Liver (tissue), 9 donors: ENCODE results near the gene GABRA4. TPM values are rescaled to one million over a fixed set of nuclear protein-coding genes. Genes with fewer than 3 reads are reported as not detected.

Experiments
- DNase-seq: peaks from one replicate; pipeline ENCODE4 v3.0.0-alpha.2; 2017; ENCODE audit warnings: low spot score
- H3K27ac ChIP-seq, 2 donors: one replicate each; pipeline ENCODE4 v1.7.0; 2013; ENCODE audit warnings: inconsistent platforms in 2 of 2, low read length in 2 of 2, control low read depth in 1 of 2, low read depth in 1 of 2, mild to moderate bottlenecking in 1 of 2
- H3K27me3 ChIP-seq, 4 donors: one replicate each; pipeline versions ENCODE4 v1.6.1 to v1.7.0; 2013; ENCODE audit warnings: low read length in 3 of 4, inconsistent platforms in 1 of 4, mild to moderate bottlenecking in 1 of 4, moderate library complexity in 1 of 4; ENCODE audit not compliant: control insufficient read depth in 4 of 4, insufficient read depth in 4 of 4
- H3K36me3 ChIP-seq, 4 donors: one replicate each; pipeline versions ENCODE4 v1.6.1 to v1.7.0; 2013; ENCODE audit warnings: low read length in 3 of 4, mild to moderate bottlenecking in 3 of 4, low read depth in 1 of 4, moderate library complexity in 1 of 4; ENCODE audit not compliant: control insufficient read depth in 4 of 4, insufficient read depth in 3 of 4
- H3K4me1 ChIP-seq, 4 donors: one replicate each; pipeline versions ENCODE4 v1.6.1 to v1.7.0; 2013; ENCODE audit warnings: low read length in 3 of 4, mild to moderate bottlenecking in 3 of 4, moderate library complexity in 1 of 4; ENCODE audit not compliant: control insufficient read depth in 4 of 4, insufficient read depth in 4 of 4
- H3K4me3 ChIP-seq, 3 donors: one replicate each; pipeline versions ENCODE4 v1.6.1 to v1.7.0; 2013; ENCODE audit warnings: low read length in 3 of 3, control low read depth in 1 of 3, low read depth in 1 of 3, mild to moderate bottlenecking in 1 of 3
- H3K9ac ChIP-seq, 2 donors: one replicate each; pipeline ENCODE4 v1.7.0; 2013; ENCODE audit warnings: low read length in 2 of 2, mild to moderate bottlenecking in 2 of 2, moderate library complexity in 2 of 2, control low read depth in 1 of 2, low read depth in 1 of 2
- H3K9me3 ChIP-seq, 4 donors: one replicate each; pipeline versions ENCODE4 v1.6.1 to v1.7.0; 2013; ENCODE audit warnings: low read length in 3 of 4; ENCODE audit not compliant: control insufficient read depth in 4 of 4
- EGR1 ChIP-seq, 2 donors: IDR thresholded peaks; 2 replicates each; pipeline ENCODE4 v1.6.1; 2016 to 2018; ENCODE audit warnings: antibody characterized with exemption in 2 of 2, low read depth in 2 of 2
- FOXA1 ChIP-seq: IDR thresholded peaks from 2 replicates; pipeline ENCODE4 v1.6.1; 2016; ENCODE audit warnings: antibody characterized with exemption
- GABPA ChIP-seq, 2 donors: IDR thresholded peaks in 1 of 2; conservative IDR thresholded peaks in 1 of 2; 2 replicates each; pipeline ENCODE4 v1.6.1; 2016; ENCODE audit warnings: antibody characterized with exemption in 2 of 2, mild to moderate bottlenecking in 1 of 2, moderate library complexity in 1 of 2
- HNF4A ChIP-seq, 2 donors: conservative IDR thresholded peaks; 2 replicates each; pipeline ENCODE4 v1.6.1; 2016; ENCODE audit warnings: antibody characterized with exemption in 2 of 2, mild to moderate bottlenecking in 2 of 2
- HNF4G ChIP-seq: IDR thresholded peaks from 2 replicates; pipeline ENCODE4 v1.6.1; 2016; ENCODE audit warnings: antibody characterized with exemption
- JUND ChIP-seq, 2 donors: IDR thresholded peaks; 2 replicates each; pipeline ENCODE4 v1.6.1; 2016; ENCODE audit warnings: antibody characterized with exemption in 2 of 2
- NR2F2 ChIP-seq: IDR thresholded peaks from 2 replicates; pipeline ENCODE4 v1.6.1; 2016; ENCODE audit warnings: antibody characterized with exemption
- RAD21 ChIP-seq, 2 donors: IDR thresholded peaks; 2 replicates each; pipeline ENCODE4 v1.6.1; 2016; ENCODE audit warnings: antibody characterized with exemption in 2 of 2, mild to moderate bottlenecking in 2 of 2
- REST ChIP-seq: IDR thresholded peaks from 2 replicates; pipeline ENCODE4 v1.6.1; 2016; ENCODE audit warnings: antibody characterized with exemption, mild to moderate bottlenecking
- RXRA ChIP-seq, 2 donors: IDR thresholded peaks; 2 replicates each; pipeline ENCODE4 v1.6.1; 2017 to 2018; ENCODE audit warnings: antibody characterized with exemption in 2 of 2, mild to moderate bottlenecking in 1 of 2
- SP1 ChIP-seq: IDR thresholded peaks from 2 replicates; pipeline ENCODE4 v1.6.1; 2018; ENCODE audit warnings: antibody characterized with exemption, mild to moderate bottlenecking
- TAF1 ChIP-seq: conservative IDR thresholded peaks from 2 replicates; pipeline ENCODE4 v1.6.1; 2016; ENCODE audit warnings: antibody characterized with exemption, mild to moderate bottlenecking
- WGBS: extraction: QIAGEN DNeasy Blood & Tissue Kit; methylation state at CpG from one replicate; pipeline ENCODE4 v1.1.7; 2013; 5-methylcytosine and 5-hydroxymethylcytosine counted together
- polyA plus RNA-seq, 2 donors: library from polyadenylated mRNA; stranded (reverse) in 1 of 2; unstranded in 1 of 2; fragments of 200-250 nt in 1 of 2; fragments of >200 nt in 1 of 2; fragmentation: Nextera tagmentation in 1 of 2; extraction: Ambion mirVana in 1 of 2; gene quantifications; one replicate each; pipeline versions ENCODE4 v1.2.1 to v1.2.3, GENCODE V29; 2013 to 2015
- total RNA-seq, 2 donors: library from RNA; depleted of rRNA; stranded (reverse); fragments of >200 nt; gene quantifications; one replicate each; pipeline ENCODE4 v1.2.3, GENCODE V29; 2014
- TF ChIP-seq, protein P1 (sequence below): fragments of 150-350 bp; IDR thresholded peaks from 2 replicates; pipeline ENCODE4 v1.5.1; 2017; ENCODE audit warnings: improper control_type of control experiment, low read depth, low read length; ENCODE audit not compliant: missing input control
- TF ChIP-seq, protein P2 (sequence below): IDR thresholded peaks from 2 replicates; pipeline ENCODE4 v1.6.1; 2016; ENCODE audit warnings: antibody characterized with exemption
- TF ChIP-seq, protein P3 (sequence below): IDR thresholded peaks from 2 replicates; pipeline ENCODE4 v1.6.1; 2016; ENCODE audit warnings: antibody characterized with exemption
- donor health status: healthy.
- donor health status: healthy.
- donor health status: healthy.
- donor health status: healthy.
- donor health status: healthy.

GABRA4 gene
- total and polyA plus RNA-seq, 4 donors, result under 0.01 TPM; not detected in 3

DNA sequence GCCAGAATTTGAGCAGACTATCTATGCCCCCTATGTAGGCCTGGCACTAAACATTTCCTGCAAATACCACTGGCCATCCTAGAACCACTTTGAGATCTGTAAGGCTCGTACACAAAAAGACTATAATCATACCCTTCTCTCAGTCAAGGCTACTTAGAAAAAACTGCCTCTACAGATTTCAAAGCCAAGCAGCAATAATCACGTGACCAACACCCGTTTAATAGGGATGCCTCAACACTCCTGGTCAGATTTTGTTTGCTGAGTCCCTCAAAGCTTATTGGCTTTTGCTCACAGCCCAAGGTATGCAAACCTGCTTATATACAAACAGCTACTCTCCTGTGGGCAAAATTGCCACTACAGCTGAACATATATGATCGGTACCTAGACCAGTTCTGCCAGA is 85.2 kb downstream of the GABRA4 start:
- 80% methylated on average over 4 of the region's 4 CpGs for WGBS

GRCh38 chr4:46900082-46900481 is 93.3 kb downstream of the GABRA4 start:
- Histone ChIP-seq H3K36me3 (no peaks in the 10 kb centered on the region), H3K27me3 (no peaks in the 10 kb centered on the region), H3K4me1 (no peaks in the 10 kb centered on the region), H3K9ac (no peak overlapping the region), H3K27ac (no peak overlapping the region), H3K4me3 (no peak overlapping the region), H3K9me3 (no peaks in the 10 kb centered on the region)
- no peak for DNase-seq
- 79% methylated on average over 1 of the region's 1 CpG for WGBS
- no peak for TF ChIP-seq HNF4G
- no peak for TF ChIP-seq RXRA (IDR thresholded peaks at IDR 0.05)
- no peak for TF ChIP-seq SP1
- no peak for TF ChIP-seq GABPA (IDR thresholded peaks at IDR 0.05 in 1 of 2, conservative IDR thresholded peaks at IDR 0.05 in 1 of 2)
- TF ChIP-seq FOXA1, result no peak
- no peak for TF ChIP-seq EGR1 (IDR thresholded peaks at IDR 0.05; ENCODE audit: low read depth in 2 of 2)
- no peak for TF ChIP-seq RAD21 (IDR thresholded peaks at IDR 0.05)
- TF ChIP-seq, protein P1, sequence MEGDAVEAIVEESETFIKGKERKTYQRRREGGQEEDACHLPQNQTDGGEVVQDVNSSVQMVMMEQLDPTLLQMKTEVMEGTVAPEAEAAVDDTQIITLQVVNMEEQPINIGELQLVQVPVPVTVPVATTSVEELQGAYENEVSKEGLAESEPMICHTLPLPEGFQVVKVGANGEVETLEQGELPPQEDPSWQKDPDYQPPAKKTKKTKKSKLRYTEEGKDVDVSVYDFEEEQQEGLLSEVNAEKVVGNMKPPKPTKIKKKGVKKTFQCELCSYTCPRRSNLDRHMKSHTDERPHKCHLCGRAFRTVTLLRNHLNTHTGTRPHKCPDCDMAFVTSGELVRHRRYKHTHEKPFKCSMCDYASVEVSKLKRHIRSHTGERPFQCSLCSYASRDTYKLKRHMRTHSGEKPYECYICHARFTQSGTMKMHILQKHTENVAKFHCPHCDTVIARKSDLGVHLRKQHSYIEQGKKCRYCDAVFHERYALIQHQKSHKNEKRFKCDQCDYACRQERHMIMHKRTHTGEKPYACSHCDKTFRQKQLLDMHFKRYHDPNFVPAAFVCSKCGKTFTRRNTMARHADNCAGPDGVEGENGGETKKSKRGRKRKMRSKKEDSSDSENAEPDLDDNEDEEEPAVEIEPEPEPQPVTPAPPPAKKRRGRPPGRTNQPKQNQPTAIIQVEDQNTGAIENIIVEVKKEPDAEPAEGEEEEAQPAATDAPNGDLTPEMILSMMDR, result no peak
- no peak for TF ChIP-seq HNF4A (conservative IDR thresholded peaks at IDR 0.05)
- TF ChIP-seq JUND (IDR thresholded peaks at IDR 0.05), result no peak
- TF ChIP-seq TAF1, result no peak
- TF ChIP-seq, protein P2, sequence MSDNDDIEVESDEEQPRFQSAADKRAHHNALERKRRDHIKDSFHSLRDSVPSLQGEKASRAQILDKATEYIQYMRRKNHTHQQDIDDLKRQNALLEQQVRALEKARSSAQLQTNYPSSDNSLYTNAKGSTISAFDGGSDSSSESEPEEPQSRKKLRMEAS, result no peak
- TF ChIP-seq, protein P3, sequence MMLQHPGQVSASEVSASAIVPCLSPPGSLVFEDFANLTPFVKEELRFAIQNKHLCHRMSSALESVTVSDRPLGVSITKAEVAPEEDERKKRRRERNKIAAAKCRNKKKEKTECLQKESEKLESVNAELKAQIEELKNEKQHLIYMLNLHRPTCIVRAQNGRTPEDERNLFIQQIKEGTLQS, result no peak
- no peak for TF ChIP-seq NR2F2

More for the DNA sequence above, 85.2 kb downstream of the GABRA4 start:
- H3K4me1 ChIP-seq, result no peaks in the 10 kb centered on the region
- H3K36me3 ChIP-seq, result no peaks in the 10 kb centered on the region
- TF ChIP-seq SP1, result no peak
- TF ChIP-seq, protein P3, result no peak
- no peak for TF ChIP-seq REST
- TF ChIP-seq RAD21 (IDR thresholded peaks at IDR 0.05), result no peak
- TF ChIP-seq HNF4G, result no peak
- TF ChIP-seq, protein P1, result no peak
- no peak for TF ChIP-seq GABPA (IDR thresholded peaks at IDR 0.05 in 1 of 2, conservative IDR thresholded peaks at IDR 0.05 in 1 of 2)
- no peak for TF ChIP-seq FOXA1
- H3K9ac ChIP-seq, result no peak overlapping the region
- no peak overlapping the region for H3K4me3 ChIP-seq
- H3K27me3 ChIP-seq, result no peaks in the 10 kb centered on the region
- H3K27ac ChIP-seq, result no peak overlapping the region
- H3K9me3 ChIP-seq, result no peaks in the 10 kb centered on the region
- no peak for DNase-seq
